ENCODE results near the gene A4GALT.
"Not testable (repeated sequence)": the region's sequence is repeated elsewhere in the genome, so short reads cannot be mapped to it uniquely, and the experiment has no call there.

The A4GALT gene

GRCh38 chr22:42742940-42743339, 22.3 kb upstream of the A4GALT start:
- DNase-seq (ENCODE audit: low read depth, low spot score) = no peak

- not testable (repeated sequence) for DNase-seq (ENCODE audit: low read depth, low spot score)
These were observed 19.6 kb upstream of the A4GALT start for GRCh38 chr22:42740320-42740719.

GRCh38 chr22:42734406-42734805, 13.7 kb upstream of the A4GALT start:
- DNase-seq (ENCODE audit: low read depth, low spot score) = no peak

- not testable (repeated sequence) for DNase-seq (ENCODE audit: low read depth, low spot score)
These were observed 12.7 kb upstream of the A4GALT start for GRCh38 chr22:42733394-42733793.

GRCh38 chr22:42732081-42732480, 11.4 kb upstream of the A4GALT start:
- no peak for DNase-seq (ENCODE audit: low read depth, low spot score)

- DNase-seq (ENCODE audit: low read depth, low spot score) = no peak
These were observed 6.1 kb upstream of the A4GALT start for GRCh38 chr22:42726811-42727210.

GRCh38 chr22:42725606-42726355, 5.1 kb upstream of the A4GALT start:
- no peak for DNase-seq (ENCODE audit: low read depth, low spot score)

- DNase-seq (ENCODE audit: low read depth, low spot score) = no peak
These were observed 3.4 kb upstream of the A4GALT start for GRCh38 chr22:42724062-42724461.

GRCh38 chr22:42721045-42721434, 370 bp upstream of the A4GALT start:
- DNase-seq (ENCODE audit: low read depth, low spot score) = no peak

GRCh38 chr22:42719656-42720262, 911 bp downstream of the A4GALT start:
- DNase-seq (ENCODE audit: low read depth, low spot score) = no peak

GRCh38 chr22:42719133-42719532, 1.5 kb downstream of the A4GALT start:
- DNase-seq (ENCODE audit: low read depth, low spot score) = no peak

GRCh38 chr22:42717197-42717928, 3.3 kb downstream of the A4GALT start:
- no peak for DNase-seq (ENCODE audit: low read depth, low spot score)

GRCh38 chr22:42716649-42717127, 4.0 kb downstream of the A4GALT start:
- no peak for DNase-seq (ENCODE audit: low read depth, low spot score)

GRCh38 chr22:42716221-42716620, 4.4 kb downstream of the A4GALT start:
- no peak for DNase-seq (ENCODE audit: low read depth, low spot score)

- no peak for DNase-seq (ENCODE audit: low read depth, low spot score)
These were observed 5.8 kb downstream of the A4GALT start for GRCh38 chr22:42714768-42715390.

- no peak for DNase-seq (ENCODE audit: low read depth, low spot score)
These were observed 6.4 kb downstream of the A4GALT start for GRCh38 chr22:42714308-42714707.

- no peak for DNase-seq (ENCODE audit: low read depth, low spot score)
These were observed 8.5 kb downstream of the A4GALT start for GRCh38 chr22:42711895-42712837.

GRCh38 chr22:42711281-42711731, 9.4 kb downstream of the A4GALT start:
- DNase-seq (ENCODE audit: low read depth, low spot score) = no peak

GRCh38 chr22:42708417-42708816, 12.3 kb downstream of the A4GALT start:
- DNase-seq (ENCODE audit: low read depth, low spot score) = no peak

GRCh38 chr22:42707496-42707895, 13.2 kb downstream of the A4GALT start:
- DNase-seq (ENCODE audit: low read depth, low spot score) = no peak

GRCh38 chr22:42704896-42705295, 15.8 kb downstream of the A4GALT start:
- DNase-seq (ENCODE audit: low read depth, low spot score) = no peak

Data from activated CD4-positive, CD25-positive, alpha-beta regulatory T cell treated with anti-CD3 and anti-CD28 coated beads, Interleukin-2, amount 50 U/mL, for 16 hours (primary cell).